B cell (primary cell): ENCODE measurements around the gene HPS3. TPM values are rescaled to one million over a fixed set of nuclear protein-coding genes. Genes with fewer than 3 reads are reported as not detected.

Source experiments
- ATAC-seq: fragments of 200-7000 bp; cut with Tn5 transposase; one replicate; pipeline ENCODE4 v1.10.0; 2021; ENCODE audit warnings: low read depth, mild to moderate bottlenecking, moderate number of reproducible peaks, moderate library complexity
- CTCF ChIA-PET: fragments of 350-600 bp; sonication (Branson Sonifier 250); formaldehyde crosslinking; loops from one replicate; lab custom pipeline; 2021; ENCODE audit warnings: antibody characterized with exemption, inconsistent platforms; lab: Charles Lee
- POLR2A ChIA-PET: fragments of 350-600 bp; sonication (Branson Sonifier 250); formaldehyde crosslinking; loops from one replicate; lab custom pipeline; 2021; ENCODE audit warnings: antibody characterized with exemption; lab: Charles Lee
- DNase-seq: peaks from one replicate; pipeline ENCODE4 v3.0.0; 2013
- H2AFZ ChIP-seq: 2 replicates; pipeline ENCODE4 v1.6.1; 2012; ENCODE audit warnings: mild to moderate bottlenecking, low read depth, low read length; ENCODE audit not compliant: insufficient read depth, poor library complexity, severe bottlenecking
- H3K27ac ChIP-seq, 2 donors: 1 replicate in 1 of 2; 2 replicates in 1 of 2; pipeline ENCODE4 v1.5.1; 2012 to 2013; ENCODE audit warnings: low read length in 2 of 2, mild to moderate bottlenecking in 2 of 2, moderate library complexity in 1 of 2
- H3K27me3 ChIP-seq, 4 experiments: fragments of 200-600 bp in 1 of 4; sonication (generic) in 1 of 4; replicated peaks in 1 of 4; 1 replicate in 2 of 4; 2 replicates in 2 of 4; pipeline versions ENCODE4 v1.6.1 to v1.7.0; 2013 to 2016; ENCODE audit warnings: low read length in 3 of 4, mild to moderate bottlenecking in 2 of 4, mixed read lengths in 1 of 4, moderate library complexity in 1 of 4; ENCODE audit not compliant: insufficient read depth in 4 of 4, control insufficient read depth in 3 of 4; ENCODE audit errors: control extremely low read depth in 1 of 4
- H3K36me3 ChIP-seq, 2 experiments: replicated peaks in 1 of 2; 1 replicate in 1 of 2; 2 replicates in 1 of 2; pipeline versions ENCODE4 v1.6.1 to v1.7.1; 2013; ENCODE audit warnings: low read length in 1 of 2; ENCODE audit not compliant: insufficient read depth in 2 of 2, control insufficient read depth in 1 of 2; ENCODE audit errors: control extremely low read depth in 1 of 2, extremely low read depth in 1 of 2
- H3K4me1 ChIP-seq, 2 donors: fragments of 200-600 bp in 1 of 2; sonication (generic) in 1 of 2; 1 replicate in 1 of 2; 2 replicates in 1 of 2; pipeline versions ENCODE4 v1.5.1 to v1.6.1; 2013 to 2017; ENCODE audit warnings: low read length in 2 of 2; ENCODE audit not compliant: control insufficient read depth in 2 of 2, insufficient read depth in 2 of 2
- H3K4me2 ChIP-seq: replicated peaks from 2 replicates; pipeline ENCODE3; 2012; ENCODE audit warnings: mild to moderate bottlenecking, low read depth, low read length; ENCODE audit not compliant: poor library complexity, severe bottlenecking
- H3K4me3 ChIP-seq, 5 experiments: fragments of 200-600 bp in 1 of 5; sonication (generic) in 1 of 5; 1 replicate in 3 of 5; 2 replicates in 2 of 5; pipeline versions ENCODE4 v1.5.1 to v1.7.0; 2011 to 2016; ENCODE audit warnings: low read length in 4 of 5, mild to moderate bottlenecking in 4 of 5, low read depth in 2 of 5, control low read depth in 1 of 5, moderate library complexity in 1 of 5; ENCODE audit not compliant: insufficient read depth in 1 of 5; ENCODE audit errors: control extremely low read depth in 1 of 5, extremely low read depth in 1 of 5
- H3K79me2 ChIP-seq: fragments of 200-600 bp; sonication (generic); one replicate; pipeline ENCODE4 v1.6.0; 2016; ENCODE audit warnings: low read length; ENCODE audit not compliant: control insufficient read depth, insufficient read depth
- H3K9ac ChIP-seq: fragments of 200-600 bp; sonication (generic); 2 replicates; pipeline ENCODE4 v1.6.1; 2017; ENCODE audit warnings: mild to moderate bottlenecking, low read length, moderate library complexity
- H3K9me3 ChIP-seq, 3 donors: one replicate each; pipeline versions ENCODE4 v1.6.1 to v1.7.1; 2013; ENCODE audit warnings: low read length in 2 of 3; ENCODE audit not compliant: control insufficient read depth in 2 of 3, insufficient read depth in 1 of 3; ENCODE audit errors: control extremely low read depth in 1 of 3
- H4K20me1 ChIP-seq: 2 replicates; pipeline ENCODE4 v1.6.0; 2012; ENCODE audit warnings: mild to moderate bottlenecking, low read length; ENCODE audit not compliant: insufficient read depth, control insufficient read depth, poor library complexity, severe bottlenecking
- H3K27ac Mint-ChIP-seq: one replicate; pipeline ENCODE4 v1.8.0; 2021; ENCODE audit warnings: mixed read lengths
- H3K27me3 Mint-ChIP-seq: one replicate; pipeline ENCODE4 v1.8.0; 2021; ENCODE audit warnings: mixed read lengths
- H3K4me1 Mint-ChIP-seq: one replicate; pipeline ENCODE4 v1.8.0; 2021; ENCODE audit warnings: mixed read lengths
- H3K4me3 Mint-ChIP-seq: one replicate; pipeline ENCODE4 v1.8.0; 2021; ENCODE audit warnings: mixed read lengths
- H3K9me3 Mint-ChIP-seq: one replicate; pipeline ENCODE4 v1.8.0; 2022; ENCODE audit warnings: mixed read lengths; ENCODE audit not compliant: insufficient read depth
- EZH2 ChIP-seq: IDR thresholded peaks from 2 replicates; pipeline ENCODE4 v1.6.1; 2012; ENCODE audit warnings: borderline replicate concordance, low read depth, mild to moderate bottlenecking, moderate library complexity, low read length; ENCODE audit not compliant: insufficient read depth, poor library complexity, severe bottlenecking
- WGBS: methylation state at CpG from one replicate; pipeline ENCODE4 v1.1.5; 2013; ENCODE audit warnings: missing lambda C conversion rate; ENCODE audit not compliant: insufficient coverage; 5-methylcytosine and 5-hydroxymethylcytosine counted together
- intact Hi-C: fragments of 100-400 bp; cut with micrococcal nuclease; formaldehyde crosslinking; loops from one replicate; pipeline ENCODE4 v1.10.0; 2022
- polyA plus RNA-seq: library from polyadenylated mRNA; depleted of rRNA; stranded (reverse); fragments of >200 nt; gene quantifications from 2 replicates; pipeline ENCODE4 v1.2.3, GENCODE V29; 2012
- total RNA-seq, 2 donors: library from RNA; stranded (reverse); fragments of 120-200 nt in 1 of 2; gene quantifications; 1 replicate in 1 of 2; 2 replicates in 1 of 2; pipeline versions ENCODE4 v1.2.3 to v1.2.4, GENCODE V29; 2013 to 2022
- TF ChIP-seq, protein P1 (sequence below): fragments of 200-600 bp; IDR thresholded peaks from one replicate; pipeline ENCODE4 v1.8.0; 2022; ENCODE audit warnings: antibody characterized with exemption, mild to moderate bottlenecking

HPS3 gene
- total and polyA plus RNA-seq, 2 donors (not counting 1 experiment from before 2014, with no cell fraction given): 28.9 to 48.1 TPM

DNA sequence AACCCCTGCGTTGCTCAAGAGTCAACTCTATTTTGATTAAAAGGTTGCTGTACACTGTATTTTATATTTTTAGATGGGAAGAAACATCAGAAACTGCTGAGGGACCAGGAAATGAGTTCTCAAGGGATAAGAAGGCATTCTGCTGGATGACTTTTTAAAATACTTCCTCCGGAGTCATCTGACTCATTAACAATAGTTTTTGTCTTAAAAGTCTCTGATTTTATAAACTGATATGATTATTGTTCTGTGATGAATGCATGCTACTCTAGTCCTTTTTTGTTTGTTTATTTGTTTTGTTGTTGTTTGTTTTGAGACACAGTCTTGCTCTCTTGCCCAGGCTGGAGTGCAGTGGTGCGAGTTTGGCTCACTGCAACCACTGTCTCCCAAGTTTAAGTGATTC, 25.0 kb upstream of the HPS3 start:
- CTCF ChIA-PET: interaction anchor here (0.6 kb wide), 1 partner anchor 75 kb away, joined by 3 read pairs; no protein-coding TSS in a partner anchor
- Mint-ChIP-seq H3K9me3 (peaks cover 5% of the 10 kb centered on the region), H3K4me1 (no peaks in the 10 kb centered on the region), H3K27me3 (peaks cover 6% of the 10 kb centered on the region), H3K27ac (no peak overlapping the region), H3K4me3 (no peak overlapping the region)
- Histone ChIP-seq H3K36me3 (no peaks in the 10 kb centered on the region), H3K27me3 (no peaks in the 10 kb centered on the region), H3K4me1 (no peaks in the 10 kb centered on the region), H4K20me1 (no peaks in the 10 kb centered on the region), H3K9ac (no peak overlapping the region), H3K4me2 (no peak overlapping the region), H2AFZ (no peak overlapping the region), H3K79me2 (no peaks in the 10 kb centered on the region), H3K4me3 (no peak overlapping the region), H3K9me3 (no peaks in the 10 kb centered on the region), H3K27ac (no peak overlapping the region)
- TF ChIP-seq EZH2: no peak
- TF ChIP-seq, protein P1, sequence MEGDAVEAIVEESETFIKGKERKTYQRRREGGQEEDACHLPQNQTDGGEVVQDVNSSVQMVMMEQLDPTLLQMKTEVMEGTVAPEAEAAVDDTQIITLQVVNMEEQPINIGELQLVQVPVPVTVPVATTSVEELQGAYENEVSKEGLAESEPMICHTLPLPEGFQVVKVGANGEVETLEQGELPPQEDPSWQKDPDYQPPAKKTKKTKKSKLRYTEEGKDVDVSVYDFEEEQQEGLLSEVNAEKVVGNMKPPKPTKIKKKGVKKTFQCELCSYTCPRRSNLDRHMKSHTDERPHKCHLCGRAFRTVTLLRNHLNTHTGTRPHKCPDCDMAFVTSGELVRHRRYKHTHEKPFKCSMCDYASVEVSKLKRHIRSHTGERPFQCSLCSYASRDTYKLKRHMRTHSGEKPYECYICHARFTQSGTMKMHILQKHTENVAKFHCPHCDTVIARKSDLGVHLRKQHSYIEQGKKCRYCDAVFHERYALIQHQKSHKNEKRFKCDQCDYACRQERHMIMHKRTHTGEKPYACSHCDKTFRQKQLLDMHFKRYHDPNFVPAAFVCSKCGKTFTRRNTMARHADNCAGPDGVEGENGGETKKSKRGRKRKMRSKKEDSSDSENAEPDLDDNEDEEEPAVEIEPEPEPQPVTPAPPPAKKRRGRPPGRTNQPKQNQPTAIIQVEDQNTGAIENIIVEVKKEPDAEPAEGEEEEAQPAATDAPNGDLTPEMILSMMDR: no peak
- ATAC-seq (no peak), DNase-seq (no peak)
- WGBS: 100% methylated on average over 1 of the region's 3 CpGs
- POLR2A ChIA-PET: no interaction called here
- intact Hi-C loops: no loop called here

DNA sequence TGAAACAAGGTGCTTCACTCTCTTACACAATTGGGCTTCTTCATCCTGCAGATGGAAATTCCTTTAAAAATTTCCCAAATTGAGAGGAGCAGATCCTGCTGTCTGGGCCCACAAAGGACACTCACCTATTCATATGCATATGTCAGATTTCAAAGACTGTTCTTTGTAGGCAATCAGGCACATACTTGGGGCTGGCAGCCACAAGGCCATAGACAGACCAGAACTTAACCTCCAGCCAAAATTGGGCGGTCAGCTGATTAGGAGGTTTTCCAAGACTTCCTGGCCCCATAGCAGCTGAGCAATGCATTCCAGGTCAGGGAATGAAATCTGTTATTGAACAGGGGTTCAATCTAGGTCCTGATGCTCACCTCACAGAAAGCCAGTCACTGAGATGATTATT, 15.0 kb upstream of the HPS3 start:
- Histone ChIP-seq H3K4me1 (no peaks in the 10 kb centered on the region), H3K27me3 (no peaks in the 10 kb centered on the region), H3K27ac (no peak overlapping the region), H3K4me2 (no peak overlapping the region), H3K4me3 (no peak overlapping the region), H3K9ac (no peak overlapping the region), H3K79me2 (no peaks in the 10 kb centered on the region), H2AFZ (no peak overlapping the region), H3K36me3 (no peaks in the 10 kb centered on the region), H4K20me1 (no peaks in the 10 kb centered on the region), H3K9me3 (peaks cover 0 to 6% (median 0%) of the 10 kb centered on the region in 3 donors)
- Mint-ChIP-seq H3K4me1 (no peaks in the 10 kb centered on the region), H3K27ac (no peak overlapping the region), H3K4me3 (no peak overlapping the region), H3K27me3 (no peaks in the 10 kb centered on the region), H3K9me3 (no peaks in the 10 kb centered on the region)
- intact Hi-C loops: no loop called here
- POLR2A ChIA-PET: no interaction called here
- DNase-seq (no peak), ATAC-seq (no peak)
- TF ChIP-seq, protein P1: no peak
- TF ChIP-seq EZH2: no peak
- 100% methylated on average over 1 of the region's 1 CpG for WGBS
- CTCF ChIA-PET: no interaction called here
